COR-L47 (cell line): ENCODE results near the gene GRIK1.
A peak's percentile ranks its signal among the peaks of the same experiment; 100 is the strongest.

Experiments
- DNase-seq: peaks from one replicate; lab custom pipeline; 2025; lab: John Stamatoyannopoulos, UW

The GRIK1 gene

GRCh38 chr21:29909571-29909970 lies 30.2 kb downstream of the GRIK1 start:
- DNase-seq, result no peak

GRCh38 chr21:29904359-29905282 lies 35.2 kb downstream of the GRIK1 start:
- DNase-seq, result peak; percentile 57

- no peak for DNase-seq
Measured at GRCh38 chr21:29896884-29897283, 42.9 kb downstream of the GRIK1 start.

GRCh38 chr21:29893687-29894086 lies 46.1 kb downstream of the GRIK1 start:
- no peak for DNase-seq

GRCh38 chr21:29892379-29892778 lies 47.4 kb downstream of the GRIK1 start:
- DNase-seq, result peak; percentile 74

- DNase-seq, result no peak
Measured at GRCh38 chr21:29888437-29888836, 51.4 kb downstream of the GRIK1 start.

GRCh38 chr21:29887313-29888009 lies 52.3 kb downstream of the GRIK1 start:
- no peak for DNase-seq

- no peak for DNase-seq
Measured at GRCh38 chr21:29885491-29885890, 54.3 kb downstream of the GRIK1 start.

GRCh38 chr21:29875873-29876272 lies 63.9 kb downstream of the GRIK1 start:
- DNase-seq, result no peak

GRCh38 chr21:29875036-29875716 lies 64.6 kb downstream of the GRIK1 start:
- no peak for DNase-seq

GRCh38 chr21:29873908-29874307 lies 65.9 kb downstream of the GRIK1 start:
- DNase-seq, result no peak

GRCh38 chr21:29870814-29871213 lies 69.0 kb downstream of the GRIK1 start:
- no peak for DNase-seq

- DNase-seq, result no peak
Measured at GRCh38 chr21:29867796-29868195, 72.0 kb downstream of the GRIK1 start.

GRCh38 chr21:29860346-29860745 lies 79.5 kb downstream of the GRIK1 start:
- no peak for DNase-seq

- no peak for DNase-seq
Measured at GRCh38 chr21:29857150-29857549, 82.6 kb downstream of the GRIK1 start.

GRCh38 chr21:29854795-29855194 lies 85.0 kb downstream of the GRIK1 start:
- DNase-seq, result no peak

- no peak for DNase-seq
Measured at GRCh38 chr21:29851611-29852010, 88.2 kb downstream of the GRIK1 start.

GRCh38 chr21:29849735-29850176 lies 90.0 kb downstream of the GRIK1 start:
- peak; percentile 58 for DNase-seq

- no peak for DNase-seq
Measured at GRCh38 chr21:29843804-29844203, 96.0 kb downstream of the GRIK1 start.

- DNase-seq, result no peak
Measured at GRCh38 chr21:29834617-29835016, 105.2 kb downstream of the GRIK1 start.

- no peak for DNase-seq
Measured at GRCh38 chr21:29832217-29832616, 107.6 kb downstream of the GRIK1 start.

- no peak for DNase-seq
Measured at GRCh38 chr21:29829564-29830275, 110.1 kb downstream of the GRIK1 start.
